Adrenal gland (tissue), 5 donors: ENCODE results near the gene TUBA1B.

Experiments used
- CTCF ChIP-seq, 6 experiments: fragments of 450-650 bp in 4 of 6; fragments of 200-600 bp in 2 of 6; sonication (generic) in 1 of 6; IDR thresholded peaks; 1 replicate in 5 of 6; 2 replicates in 1 of 6; pipeline versions ENCODE4 v1.5.1 to v1.8.0; 2016 to 2021; ENCODE audit warnings: antibody characterized with exemption in 6 of 6, mild to moderate bottlenecking in 2 of 6, moderate library complexity in 1 of 6
- POLR2A ChIP-seq, 2 donors: fragments of 450-650 bp; IDR thresholded peaks; one replicate each; pipeline ENCODE4 v1.6.1; 2017; ENCODE audit warnings: antibody characterized with exemption in 2 of 2, mild to moderate bottlenecking in 2 of 2, moderate library complexity in 1 of 2
- donor health status: DM: no; HTN: no; CAD: no.

DNA sequence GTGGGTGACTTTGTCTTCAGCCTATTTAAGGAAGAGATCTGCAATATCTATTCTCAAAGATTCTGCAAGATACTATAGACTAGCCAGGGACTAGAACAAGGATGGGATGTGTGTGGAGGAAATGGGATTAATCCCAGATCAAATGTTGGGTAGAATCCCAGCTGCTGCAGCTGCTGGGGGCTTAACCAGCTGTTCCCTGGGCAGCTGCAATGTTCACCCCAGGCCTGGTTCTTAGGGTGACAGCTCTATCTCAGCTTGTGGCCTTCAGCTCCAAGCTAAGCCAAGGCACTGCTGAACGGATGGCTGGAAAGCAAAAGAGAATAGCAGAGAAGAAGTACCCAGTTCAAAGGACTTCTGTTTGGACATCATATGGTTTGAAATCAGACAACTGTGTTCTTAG lies 51.4 kb downstream of the TUBA1B start:
- TF ChIP-seq CTCF (IDR thresholded peaks at IDR 0.05) (no peak), POLR2A (IDR thresholded peaks at IDR 0.05) (no peak)
